A549 (cell line): Measurements from ENCODE around the gene CTLA4. TPM values are rescaled to one million over a fixed set of nuclear protein-coding genes. Genes with fewer than 3 reads are reported as not detected.
A peak's percentile ranks its signal among the peaks of the same experiment; 100 is the strongest.

ENCODE experiments used
- ATAC-seq, 2 experiments: fragments of 200-7000 bp in 1 of 2; fragments of >200 bp in 1 of 2; cut with Nextera tagmentation in 1 of 2; cut with Tn5 transposase in 1 of 2; 3 replicates each; pipeline versions ENCODE4 v1.8.0 to v1.9.1; 2018 to 2020; ENCODE audit warnings: mild to moderate bottlenecking in 1 of 2, moderate library complexity in 1 of 2
- CTCF ChIA-PET: fragments of 300-600 bp; sonication (Branson Sonifier 250); formaldehyde crosslinking; extraction: SDS; loops from one replicate; lab custom pipeline; 2021; ENCODE audit warnings: antibody characterized with exemption, inconsistent platforms; lab: Yijun Ruan, JAX
- POLR2A ChIA-PET: fragments of 350-600 bp; formaldehyde crosslinking; extraction: SDS; loops from one replicate; lab custom pipeline; 2021; ENCODE audit warnings: antibody characterized with exemption, inconsistent platforms; lab: Yijun Ruan, JAX
- DNase-seq, 2 experiments: peaks; one replicate each; pipeline versions ENCODE4 v3.0.0 to v3.0.0-alpha.2; 2011 to 2016; ENCODE audit warnings: low read depth in 1 of 2, low spot score in 1 of 2
- FAIRE-seq: peaks from 2 replicates; lab custom pipeline; 2011; peaks lifted over from hg19 to GRCh38; lab: Jason Lieb, UNC
- H3K27ac ChIP-seq, 2 experiments: fragments of >200 bp; sonication (Bioruptor Twin); formaldehyde crosslinking; 3 replicates each; pipeline ENCODE4 v1.5.1; 2016 to 2017
- H3K4me1 ChIP-seq: fragments of >200 bp; sonication (Bioruptor Twin); formaldehyde crosslinking; 3 replicates; pipeline ENCODE4 v1.6.1; 2016
- H3K4me2 ChIP-seq: fragments of >200 bp; sonication (Bioruptor Twin); formaldehyde crosslinking; 3 replicates; pipeline ENCODE4 v1.6.1; 2016
- H3K4me3 ChIP-seq: fragments of >200 bp; sonication (Bioruptor Twin); formaldehyde crosslinking; 3 replicates; pipeline ENCODE4 v1.5.1; 2016
- H3K9me3 ChIP-seq: fragments of >200 bp; sonication (Bioruptor Twin); formaldehyde crosslinking; 3 replicates; pipeline ENCODE4 v1.6.1; 2016
- CBX8 ChIP-seq: fragments of 200-600 bp; sonication (generic); IDR thresholded peaks from 2 replicates; pipeline ENCODE4 v1.6.1; 2016
- EHMT2 ChIP-seq: fragments of 200-600 bp; sonication (generic); IDR thresholded peaks from 2 replicates; pipeline ENCODE4 v1.6.1; 2016; ENCODE audit warnings: antibody characterized with exemption, low read depth, mild to moderate bottlenecking, moderate library complexity
- EP300 ChIP-seq, 2 experiments: fragments of >200 bp; sonication (Bioruptor Twin); formaldehyde crosslinking; IDR thresholded peaks; 2 replicates in 1 of 2; 3 replicates in 1 of 2; pipeline ENCODE4 v1.6.1; 2016 to 2017
- FOSL2 ChIP-seq, 2 experiments: fragments of 450-650 bp in 1 of 2; fragments of >200 bp in 1 of 2; sonication (Bioruptor Twin) in 1 of 2; formaldehyde crosslinking; IDR thresholded peaks; 2 replicates each; pipeline versions ENCODE4 v1.5.0 to v1.6.1; 2016 to 2020; ENCODE audit warnings: mild to moderate bottlenecking in 1 of 2, moderate library complexity in 1 of 2
- FOXS1 ChIP-seq: fragments of 250-450 bp; sonication (Bioruptor Pico); IDR thresholded peaks from 2 replicates; pipeline ENCODE4 v1.5.0; 2020; ENCODE audit warnings: mild to moderate bottlenecking, moderate library complexity
- HDAC2 ChIP-seq: fragments of 200-600 bp; sonication (generic); IDR thresholded peaks from 2 replicates; pipeline ENCODE4 v1.6.1; 2016
- HEYL ChIP-seq: fragments of 250-450 bp; sonication (Bioruptor Pico); IDR thresholded peaks from 2 replicates; pipeline ENCODE4 v1.8.0; 2021; ENCODE audit warnings: mild to moderate bottlenecking, moderate library complexity
- HOXA7 ChIP-seq: fragments of 250-450 bp; sonication (Bioruptor Pico); IDR thresholded peaks from 2 replicates; pipeline ENCODE4 v1.5.0; 2020; ENCODE audit warnings: mild to moderate bottlenecking, moderate library complexity
- HOXB5 ChIP-seq: fragments of 250-450 bp; sonication (Bioruptor Pico); IDR thresholded peaks from 2 replicates; pipeline ENCODE4 v1.5.0; 2020; ENCODE audit warnings: mild to moderate bottlenecking, moderate library complexity
- JUNB ChIP-seq: fragments of >200 bp; sonication (Bioruptor Twin); formaldehyde crosslinking; IDR thresholded peaks from 2 replicates; pipeline ENCODE4 v1.6.1; 2016
- MAFK ChIP-seq: fragments of 450-650 bp; IDR thresholded peaks from 2 replicates; pipeline ENCODE4 v1.6.1; 2014; ENCODE audit not compliant: partially characterized antibody
- NR3C1 ChIP-seq: fragments of >200 bp; sonication (Bioruptor Twin); formaldehyde crosslinking; IDR thresholded peaks from 3 replicates; pipeline ENCODE4 v1.6.1; 2017
- POLR2A ChIP-seq: IDR thresholded peaks from 2 replicates; pipeline ENCODE4 v1.6.1; 2012; ENCODE audit warnings: mild to moderate bottlenecking, low read length
- POLR2AphosphoS2 ChIP-seq: conservative IDR thresholded peaks from 2 replicates; pipeline ENCODE4 v1.6.1; 2012; ENCODE audit warnings: low read length, improper control_type of control experiment, inconsistent platforms
- RARB ChIP-seq: fragments of 250-450 bp; sonication (Bioruptor Pico); IDR thresholded peaks from 2 replicates; pipeline ENCODE4 v1.8.0; 2021; ENCODE audit warnings: mild to moderate bottlenecking, moderate library complexity
- RNF2 ChIP-seq: fragments of 200-600 bp; sonication (generic); IDR thresholded peaks from 2 replicates; pipeline ENCODE4 v1.6.1; 2016; ENCODE audit warnings: low read depth, mild to moderate bottlenecking, antibody characterized with exemption, moderate library complexity, borderline replicate concordance
- SMC3 ChIP-seq: fragments of >200 bp; sonication (Bioruptor Twin); formaldehyde crosslinking; IDR thresholded peaks from 3 replicates; pipeline ENCODE4 v1.6.1; 2018; ENCODE audit warnings: inconsistent platforms
- ZFP36 ChIP-seq: fragments of 450-650 bp; IDR thresholded peaks from 2 replicates; pipeline ENCODE4 v1.6.1; 2014; ENCODE audit warnings: borderline replicate concordance; ENCODE audit not compliant: partially characterized antibody
- ZSCAN20 ChIP-seq: fragments of 250-450 bp; sonication (Bioruptor Pico); IDR thresholded peaks from 2 replicates; pipeline ENCODE4 v1.8.0; 2022; ENCODE audit warnings: mild to moderate bottlenecking, moderate library complexity
- WGBS: methylation state at CpG from one replicate; pipeline ENCODE4 v1.1.6; 2017; ENCODE audit errors: missing lambda C conversion rate; 5-methylcytosine and 5-hydroxymethylcytosine counted together
- polyA plus RNA-seq, 4 experiments: library from polyadenylated mRNA; depleted of rRNA in 3 of 4; stranded (reverse); fragments of >200 nt; fragmentation: RNase III in 1 of 4; extraction: RNeasy Plus Mini Kit Qiagen cat#74134 plus additional on column Dnase treatment in 1 of 4; gene quantifications; 2 replicates in 3 of 4; 3 replicates in 1 of 4; pipeline ENCODE4 v1.2.3, GENCODE V29; 2011 to 2017
- TF ChIP-seq, protein P1 (sequence below): IDR thresholded peaks from 2 replicates; pipeline ENCODE4 v1.6.1; 2012

CTLA4 gene
- polyA plus RNA-seq, 2 of the 4 experiments (the other 2 are of a cell fraction), result not detected

DNA sequence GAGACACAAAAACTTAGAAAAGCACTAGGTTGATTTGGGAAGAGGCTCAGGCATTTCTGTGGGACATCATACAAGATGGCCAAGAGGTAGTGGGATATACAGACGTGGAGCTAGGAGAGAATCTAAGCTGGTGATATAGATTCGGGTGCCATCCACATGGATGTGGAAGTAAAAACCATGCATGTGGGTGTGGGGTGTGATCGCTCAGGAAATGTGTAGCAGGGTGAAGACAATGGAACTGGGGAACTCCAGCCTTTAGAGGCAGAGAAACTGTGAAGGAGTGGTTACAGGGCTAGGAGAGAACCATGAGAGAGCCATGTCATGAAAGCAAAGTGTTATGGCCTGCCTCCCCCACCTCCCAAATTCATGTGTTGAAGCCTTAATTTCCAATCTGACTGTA lies 43.0 kb upstream of the CTLA4 start:
- H3K27ac ChIP-seq, result no peak overlapping the region
- no peaks in the 10 kb centered on the region for H3K4me1 ChIP-seq
- TF ChIP-seq NR3C1, result no peak
- TF ChIP-seq HDAC2, result no peak
- no peak for TF ChIP-seq SMC3
- TF ChIP-seq EHMT2, result no peak
- no peak for TF ChIP-seq MAFK
- TF ChIP-seq ZSCAN20 (CRISPR knock-in tag), result no peak
- TF ChIP-seq CBX8, result no peak
- TF ChIP-seq, protein P1, sequence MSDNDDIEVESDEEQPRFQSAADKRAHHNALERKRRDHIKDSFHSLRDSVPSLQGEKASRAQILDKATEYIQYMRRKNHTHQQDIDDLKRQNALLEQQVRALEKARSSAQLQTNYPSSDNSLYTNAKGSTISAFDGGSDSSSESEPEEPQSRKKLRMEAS, result no peak
- no peak for TF ChIP-seq FOSL2 (IDR thresholded peaks at IDR 0.05)
- no peak for TF ChIP-seq FOSL2 (CRISPR knock-in tag; IDR thresholded peaks at IDR 0.05)
- TF ChIP-seq FOXS1 (CRISPR knock-in tag), result no peak
- no peak for TF ChIP-seq EP300 (IDR thresholded peaks at IDR 0.05)
- no peak for TF ChIP-seq RNF2
- TF ChIP-seq POLR2A, result no peak
- no peak for TF ChIP-seq HEYL (CRISPR knock-in tag)
- ChIA-PET CTCF (interaction anchor here (1.6 kb wide), 2 partner anchors 9 kb away, joined by 3 to 7 read pairs; no protein-coding TSS in a partner anchor), POLR2A (no interaction called here)
- ATAC-seq, result no peak
- DNase-seq, result no peak
- no peak for FAIRE-seq
- 47% methylated on average over 3 of the region's 3 CpGs for WGBS
- H3K9me3 ChIP-seq, result no peaks in the 10 kb centered on the region
- no peak overlapping the region for H3K4me3 ChIP-seq
- H3K4me2 ChIP-seq, result no peak overlapping the region

DNA sequence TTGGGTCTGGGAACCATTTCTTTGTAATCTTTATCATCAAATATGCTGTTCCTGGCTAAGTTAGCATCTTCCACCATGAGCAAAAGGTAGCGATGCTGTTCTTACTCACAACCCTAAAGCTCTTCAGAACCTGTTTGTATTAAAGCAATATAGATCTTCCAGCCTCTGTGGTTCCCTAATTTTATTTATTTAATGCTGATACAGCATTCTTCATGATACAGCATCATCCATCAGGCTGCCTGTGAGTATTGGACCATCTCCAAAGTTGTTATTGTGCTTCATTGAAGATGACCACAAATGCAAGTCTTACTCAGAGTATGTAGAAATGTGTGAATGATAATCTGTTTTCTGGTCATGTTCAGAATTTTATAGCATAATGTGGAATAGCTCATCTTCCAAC lies 40.9 kb upstream of the CTLA4 start:
- H3K4me2 ChIP-seq, result no peak overlapping the region
- DNase-seq (no peak), ATAC-seq (no peak), FAIRE-seq (no peak)
- H3K4me3 ChIP-seq, result no peak overlapping the region
- 90% methylated on average over 1 of the region's 1 CpG for WGBS
- ChIA-PET POLR2A (no interaction called here), CTCF (interaction anchor here (1.8 kb wide), 1 partner anchor 11 kb away, joined by 4 read pairs; no protein-coding TSS in a partner anchor)
- H3K4me1 ChIP-seq, result no peaks in the 10 kb centered on the region
- no peaks in the 10 kb centered on the region for H3K9me3 ChIP-seq
- no peak overlapping the region for H3K27ac ChIP-seq
- TF ChIP-seq ZFP36 (no peak), RARB (no peak), POLR2AphosphoS2 (no peak), MAFK (peak; percentile 94)

DNA sequence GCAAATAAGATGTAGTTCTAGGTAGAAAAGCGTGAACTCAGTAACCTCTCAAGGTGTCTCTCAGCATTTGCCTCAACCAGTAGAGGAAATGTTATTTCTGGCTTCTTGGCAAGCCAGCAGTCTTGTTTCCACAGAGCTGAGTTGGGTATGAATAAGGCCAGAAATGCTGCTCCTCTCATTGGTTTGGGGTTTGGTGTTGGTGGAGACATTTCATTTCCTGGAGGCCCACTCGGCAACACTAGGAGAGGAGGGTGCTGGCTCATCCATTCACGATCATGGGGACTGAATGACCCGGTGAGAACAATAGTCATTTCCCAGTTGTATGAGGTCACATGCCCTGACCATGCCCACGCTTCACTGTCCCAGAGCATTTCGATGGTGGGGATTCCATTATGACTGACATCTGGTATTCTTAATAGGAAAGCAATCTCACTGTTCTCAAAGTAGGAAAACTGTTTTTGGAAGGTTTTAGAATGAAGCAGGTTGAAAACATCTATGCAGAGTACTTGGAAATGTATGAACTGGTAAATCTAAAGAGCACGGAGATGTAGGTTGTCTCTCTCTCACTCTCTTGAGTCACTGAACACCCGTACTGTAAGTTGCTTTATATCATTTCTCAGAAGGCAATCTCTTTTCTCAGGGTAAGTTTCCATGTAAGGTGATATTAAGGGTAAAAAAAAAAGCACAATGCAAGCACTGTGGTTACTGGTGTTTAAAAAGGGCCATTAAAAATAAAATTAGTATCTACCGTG lies 37.1 kb upstream of the CTLA4 start:
- H3K4me2 ChIP-seq, result no peak overlapping the region
- WGBS, result 56% methylated on average over 9 of the region's 9 CpGs
- POLR2A ChIA-PET, result no interaction called here
- H3K4me1 ChIP-seq, result no peaks in the 10 kb centered on the region
- no peaks in the 10 kb centered on the region for H3K9me3 ChIP-seq
- H3K27ac ChIP-seq, result no peak overlapping the region
- TF ChIP-seq RARB (no peak), HOXA7 (CRISPR knock-in tag) (no peak)
- TF ChIP-seq, all 56 proteins: peak for 0
- no peak overlapping the region for H3K4me3 ChIP-seq
- ATAC-seq, result no peak
- CTCF ChIA-PET, result interaction anchor here (1.5 kb wide), 1 partner anchor 15 kb away, joined by 5 read pairs; no protein-coding TSS in a partner anchor
- FAIRE-seq, result no peak
- no peak for DNase-seq

DNA sequence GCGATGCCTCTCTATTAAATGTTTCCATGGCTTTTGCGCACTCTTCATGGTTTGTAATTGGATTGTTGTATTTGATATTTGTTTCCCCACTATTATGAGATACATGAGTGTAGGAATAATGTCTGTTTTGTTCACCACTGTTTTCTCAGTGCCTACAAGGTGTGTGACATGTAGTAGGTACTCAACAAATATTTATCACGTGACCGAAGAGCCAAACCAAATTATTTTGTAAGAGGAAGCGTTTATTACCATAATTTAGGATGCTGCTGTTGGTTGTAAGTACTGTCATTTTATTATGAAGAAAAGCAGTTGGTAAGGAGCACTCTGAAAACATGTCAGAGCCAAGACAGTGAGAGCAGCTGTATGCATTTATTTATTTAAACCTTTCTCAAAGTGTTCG lies 32.2 kb upstream of the CTLA4 start:
- ChIA-PET CTCF (interaction anchor here (0.9 kb wide), 1 partner anchor 19 kb away, joined by 3 read pairs; no protein-coding TSS in a partner anchor), POLR2A (interaction anchor here (0.7 kb wide), 1 partner anchor 607 kb away, joined by 3 read pairs; no protein-coding TSS in a partner anchor)
- no peaks in the 10 kb centered on the region for H3K9me3 ChIP-seq
- no peak overlapping the region for H3K27ac ChIP-seq
- 63% methylated on average over 6 of the region's 6 CpGs for WGBS
- no peak for ATAC-seq
- FAIRE-seq, result no peak
- H3K4me1 ChIP-seq, result no peaks in the 10 kb centered on the region
- no peak for DNase-seq
- TF ChIP-seq JUNB (no peak), HOXB5 (CRISPR knock-in tag) (no peak)
- H3K4me2 ChIP-seq, result no peak overlapping the region
- no peak overlapping the region for H3K4me3 ChIP-seq
